T-helper 2 cell treated with Interferon-gamma antibody and Interleukin-4, amounts not matched to agents 100 ng/mL and 5 ng/mL, for 36 hours (primary cell): ENCODE results near the gene CDH23. TPM values are rescaled to one million over a fixed set of nuclear protein-coding genes. Genes with fewer than 3 reads are reported as not detected.

Source experiments
- intact Hi-C: fragments of 100-400 bp; cut with micrococcal nuclease; formaldehyde crosslinking; loops from one replicate; pipeline ENCODE4 v1.15.1; 2023
- total RNA-seq: library from RNA; stranded (reverse); gene quantifications from 2 replicates; pipeline ENCODE4 v1.2.3, GENCODE V29; 2022

Gene CDH23
- total RNA-seq, 1 donor from 2014 or later = 4.2 TPM

DNA sequence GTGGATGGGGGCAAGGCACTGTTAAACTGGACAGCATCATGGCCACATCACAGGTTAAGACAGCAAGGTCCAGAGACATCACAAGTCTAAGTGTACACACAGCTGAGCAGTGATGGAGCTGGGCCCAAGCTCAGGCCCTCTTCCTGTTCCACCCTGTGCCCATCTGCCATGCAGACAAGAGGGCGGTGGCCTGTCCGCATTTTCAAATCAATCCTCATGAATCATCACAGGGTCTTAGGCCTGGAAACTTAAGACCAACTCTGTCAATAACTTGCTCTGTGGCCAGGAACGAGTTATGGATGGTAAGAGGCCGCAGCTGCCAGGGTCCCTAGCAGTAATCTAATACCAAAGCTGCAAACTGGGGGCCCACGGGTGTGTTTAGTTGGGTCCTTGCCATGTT is 319.7 kb downstream of the CDH23 start:
- intact Hi-C loops = no loop called here

- intact Hi-C loops = no loop called here
These were observed 320.3 kb downstream of the CDH23 start for GRCh38 chr10:71717056-71717455.

DNA sequence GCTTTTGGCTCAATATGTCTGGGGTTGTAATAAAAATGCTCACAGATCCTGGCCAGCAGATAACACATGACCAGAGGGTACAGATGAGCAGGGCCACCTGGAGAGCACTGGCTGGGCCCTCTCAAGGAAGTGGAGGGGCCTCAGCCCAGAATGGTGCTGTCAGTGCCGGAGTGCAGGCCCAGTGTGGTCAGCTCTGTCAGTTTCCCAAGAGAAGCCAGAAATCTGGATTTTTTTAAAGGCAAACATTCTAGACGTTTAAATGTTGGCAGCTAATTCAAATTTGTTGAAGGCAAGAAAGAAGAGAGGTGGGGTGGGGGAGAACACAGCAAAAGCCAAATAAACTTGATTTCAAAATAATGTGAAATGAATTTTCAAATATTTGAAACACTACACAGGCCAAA is 320.8 kb downstream of the CDH23 start:
- intact Hi-C loops = no loop called here

DNA sequence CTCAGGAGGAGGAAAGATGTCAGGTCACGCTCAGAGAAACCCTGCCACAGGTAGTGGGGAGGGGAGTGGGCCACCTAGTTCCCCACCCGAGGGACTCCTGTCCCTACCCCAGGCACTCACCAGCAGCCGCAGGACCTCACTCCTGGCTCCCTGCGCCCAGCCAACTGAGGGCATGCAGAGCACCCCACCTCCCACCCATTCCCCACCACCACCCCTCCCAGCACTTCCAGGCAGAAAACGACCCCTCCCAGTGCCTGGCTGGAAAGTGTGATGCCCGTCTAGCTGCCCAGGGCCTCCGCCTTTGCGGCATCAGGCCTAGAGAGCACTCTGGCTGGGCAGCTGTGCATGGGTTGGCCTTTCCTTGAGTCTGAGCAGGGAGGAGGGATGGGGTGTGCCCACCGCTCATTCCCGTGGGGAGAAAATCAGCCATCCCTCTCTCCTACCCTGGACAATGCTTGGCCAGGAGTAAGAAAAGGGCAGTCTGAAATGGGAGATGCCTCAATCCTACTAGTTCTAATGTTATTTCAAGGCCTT is 321.5 kb downstream of the CDH23 start:
- intact Hi-C loops = no loop called here

- intact Hi-C loops = no loop called here
These were observed 322.3 kb downstream of the CDH23 start for GRCh38 chr10:71719042-71719441.

GRCh38 chr10:71719464-71720201 is 322.9 kb downstream of the CDH23 start, which contains the start of gene C10orf105:
C10orf105 (minus strand) TSS chr10:71719778; CDS start chr10:71716337, 3,441 bp downstream.
- intact Hi-C loops = no loop called here

- intact Hi-C loops = no loop called here
These were observed 323.6 kb downstream of the CDH23 start for GRCh38 chr10:71720288-71720687.

DNA sequence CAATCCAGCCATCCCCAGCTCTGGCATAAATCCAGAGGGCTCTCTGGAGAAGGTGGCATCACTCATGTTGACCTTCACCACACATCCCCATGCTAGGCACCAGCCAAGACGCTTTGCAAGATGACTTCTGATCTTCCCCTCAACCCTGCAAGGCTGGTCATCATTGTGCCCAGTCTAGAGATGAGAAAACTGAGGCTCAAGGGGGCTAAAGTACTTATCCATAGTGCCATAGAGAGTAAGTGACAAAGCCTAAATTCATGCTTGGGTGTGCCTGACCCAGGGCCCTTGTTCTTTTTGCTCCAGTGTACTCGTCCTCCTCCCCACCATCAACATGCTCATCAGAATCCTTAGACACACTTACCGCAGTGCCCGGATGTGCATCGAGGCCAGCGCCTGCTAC is 324.6 kb downstream of the CDH23 start:
- intact Hi-C loops = no loop called here

DNA sequence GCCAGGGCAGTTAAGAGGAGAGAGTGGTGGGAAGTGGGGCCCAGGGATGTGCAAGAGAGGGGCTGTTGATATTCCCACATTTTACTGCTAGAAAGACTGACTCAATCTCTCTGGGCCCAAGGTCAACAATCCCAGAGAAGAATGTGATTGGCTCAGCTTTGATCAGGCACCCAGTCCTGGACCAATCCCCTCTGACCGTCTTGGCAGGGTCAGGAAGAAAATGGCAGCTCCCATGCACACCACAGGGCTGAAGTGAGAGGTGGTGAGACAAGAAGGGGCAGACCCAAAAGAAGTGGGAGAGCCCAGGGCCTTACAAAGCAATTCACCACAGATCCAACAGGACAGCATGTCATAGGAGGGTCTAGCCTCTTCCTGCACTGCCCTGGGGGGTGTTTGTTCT is 326.1 kb downstream of the CDH23 start:
- intact Hi-C loops = no loop called here

GRCh38 chr10:71723311-71723710 is 326.6 kb downstream of the CDH23 start:
- intact Hi-C loops = no loop called here

DNA sequence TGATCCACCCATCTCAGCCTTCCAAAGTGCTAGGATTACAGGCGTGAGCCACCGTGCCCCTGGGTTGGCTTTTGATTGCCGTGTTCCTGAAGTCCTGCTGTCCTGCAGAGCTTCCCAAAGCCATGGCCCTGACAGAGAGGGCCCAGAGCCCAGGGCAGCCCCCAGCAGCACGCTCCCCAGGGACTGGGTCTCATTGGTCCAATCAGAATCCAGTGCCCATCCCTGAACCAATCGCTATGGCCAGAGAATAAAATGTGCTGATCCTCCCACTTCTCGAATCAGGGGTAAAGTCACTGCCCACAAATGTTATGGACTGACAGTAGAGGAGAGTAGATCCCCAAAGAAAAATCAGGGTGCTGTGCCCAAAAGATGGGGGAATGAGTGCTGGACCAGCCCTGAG is 327.8 kb downstream of the CDH23 start:
- intact Hi-C loops = no loop called here

DNA sequence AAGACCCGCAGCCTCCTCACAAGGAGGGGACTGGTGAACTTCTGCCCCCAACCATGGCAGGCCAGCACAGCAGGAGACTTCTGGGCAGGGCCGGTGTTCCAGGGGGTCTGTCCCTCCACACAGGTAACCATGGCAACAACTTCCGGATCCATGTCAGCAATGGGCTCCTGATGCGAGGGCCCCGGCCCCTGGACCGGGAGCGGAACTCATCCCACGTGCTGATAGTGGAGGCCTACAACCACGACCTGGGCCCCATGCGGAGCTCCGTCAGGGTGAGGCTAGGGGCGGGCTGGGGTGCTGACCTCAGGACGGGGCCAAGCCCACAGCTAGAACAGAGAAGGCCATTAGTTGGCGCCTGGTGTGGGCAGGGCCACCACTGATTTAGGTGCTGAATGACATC is 328.5 kb downstream of the CDH23 start:
- intact Hi-C loops = loop anchor here (5.0 kb wide), 1 partner anchor 87 kb away; no protein-coding TSS in a partner anchor

DNA sequence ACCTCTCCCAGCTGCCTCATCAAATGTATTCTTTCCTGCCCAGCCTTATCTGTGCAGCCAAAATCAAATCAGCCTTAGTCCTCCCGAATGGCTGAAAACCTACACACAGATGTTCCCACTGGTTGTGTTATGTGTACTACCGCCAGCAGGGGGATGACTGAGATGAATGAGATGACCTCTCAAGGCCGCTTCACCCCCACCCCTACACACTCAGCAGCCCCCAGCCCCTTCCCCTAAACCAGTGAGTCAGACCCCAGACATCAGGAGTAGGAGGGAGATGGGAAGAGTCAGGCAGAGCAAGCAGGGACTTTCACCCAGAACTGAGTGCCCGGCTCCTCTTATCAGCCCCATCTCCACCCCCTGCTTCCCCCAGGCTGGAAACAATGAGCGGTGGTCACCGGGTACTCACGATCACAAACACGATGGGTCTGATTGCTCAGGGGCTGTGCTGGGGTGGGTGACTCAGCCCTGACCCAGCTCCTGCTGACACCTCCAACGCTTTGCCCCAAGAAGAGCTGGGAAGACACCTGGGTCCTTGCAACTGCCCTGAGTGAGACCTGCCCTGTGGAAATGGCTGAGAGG is 329.4 kb downstream of the CDH23 start:
- intact Hi-C loops = loop anchor here (1.0 to 5.0 kb wide), 4 partner anchors 15 to 86 kb away; partner anchors contain the start of gene VSIR

DNA sequence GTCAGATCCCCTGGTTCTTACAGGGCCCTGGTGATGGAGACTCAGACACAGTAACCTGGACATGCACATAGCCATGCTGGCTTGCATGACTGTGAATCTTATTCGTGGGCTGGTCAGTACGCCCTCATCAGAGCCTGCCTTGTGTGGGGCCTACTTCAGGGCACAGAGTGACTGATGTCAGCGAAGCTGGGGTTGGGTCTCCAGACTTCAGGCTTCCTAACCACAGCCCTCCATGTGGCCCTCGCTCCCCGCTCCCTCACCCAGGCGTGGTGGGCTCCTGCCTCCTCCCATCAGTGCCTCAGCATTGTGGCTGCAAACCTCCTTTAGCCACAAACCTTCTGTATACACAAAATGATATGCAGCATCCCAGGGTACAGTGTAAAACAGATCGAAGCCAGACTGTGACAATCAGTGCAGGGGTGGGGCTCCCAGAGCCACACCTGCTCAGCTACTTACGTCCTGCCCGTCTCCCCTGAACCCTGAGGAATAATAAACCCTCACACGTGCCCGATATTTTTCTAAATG is 329.9 kb downstream of the CDH23 start:
- intact Hi-C loops = loop anchor here (1.0 to 5.0 kb wide), 8 partner anchors 10 to 86 kb away; partner anchors contain the start of gene VSIR

- intact Hi-C loops = loop anchor here (1.0 to 5.0 kb wide), 7 partner anchors 9 to 85 kb away; no protein-coding TSS in a partner anchor
These were observed 330.5 kb downstream of the CDH23 start for GRCh38 chr10:71727105-71727737.

DNA sequence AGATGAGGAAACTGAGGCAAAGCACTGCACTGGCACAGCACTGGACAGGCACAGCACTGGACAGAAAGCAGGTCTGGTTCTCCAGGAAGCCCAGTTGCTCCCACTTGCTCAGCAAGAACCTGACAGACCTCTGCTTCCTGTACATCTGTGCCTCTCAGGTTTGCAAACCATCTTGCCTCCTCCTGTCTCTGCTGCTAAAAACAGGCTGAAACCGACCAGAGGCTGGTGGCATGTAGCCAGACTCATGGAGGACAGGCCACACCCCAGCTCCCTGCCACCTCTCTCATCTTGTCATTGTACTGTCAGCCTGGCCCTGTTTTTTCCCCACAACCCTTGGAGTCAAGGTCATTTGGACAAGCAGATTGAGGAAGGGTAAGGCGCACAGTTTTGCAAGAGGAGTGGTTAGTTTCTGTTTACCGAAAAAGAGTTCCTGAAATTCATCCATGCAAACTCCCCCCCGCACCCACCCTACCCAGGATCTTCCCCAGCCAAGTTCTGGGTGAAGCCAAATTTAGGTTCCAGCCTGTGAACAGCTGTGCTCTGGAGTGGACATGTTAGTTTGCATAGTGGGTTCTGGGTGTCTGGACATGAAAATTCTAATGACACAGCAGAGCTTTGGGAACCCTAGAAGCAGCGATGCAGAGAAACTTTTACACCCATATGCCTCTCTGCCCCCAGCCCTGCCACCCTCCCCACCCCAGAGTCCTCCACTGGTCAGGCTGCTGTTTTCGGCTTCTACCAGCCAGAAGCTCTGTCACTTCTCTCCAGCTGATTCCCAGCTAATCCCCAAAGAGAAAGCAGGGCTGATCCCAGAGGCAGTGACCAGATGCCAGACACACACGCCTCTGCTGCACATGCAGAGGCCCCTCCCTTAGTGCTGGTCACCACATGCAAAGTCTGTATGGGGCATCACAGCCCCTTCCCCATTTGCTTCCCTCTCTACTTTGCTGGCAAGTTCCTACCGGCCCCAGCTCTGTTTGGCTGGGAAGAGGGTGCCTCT is 331.3 kb downstream of the CDH23 start:
- intact Hi-C loops = loop anchor here (1.0 to 5.0 kb wide), 7 partner anchors 8 to 84 kb away; no protein-coding TSS in a partner anchor

- intact Hi-C loops = loop anchor here (5.0 kb wide), 1 partner anchor 83 kb away; no protein-coding TSS in a partner anchor
These were observed 332.5 kb downstream of the CDH23 start for GRCh38 chr10:71729161-71729636.

- intact Hi-C loops = no loop called here
These were observed 335.1 kb downstream of the CDH23 start for GRCh38 chr10:71731791-71732190.

DNA sequence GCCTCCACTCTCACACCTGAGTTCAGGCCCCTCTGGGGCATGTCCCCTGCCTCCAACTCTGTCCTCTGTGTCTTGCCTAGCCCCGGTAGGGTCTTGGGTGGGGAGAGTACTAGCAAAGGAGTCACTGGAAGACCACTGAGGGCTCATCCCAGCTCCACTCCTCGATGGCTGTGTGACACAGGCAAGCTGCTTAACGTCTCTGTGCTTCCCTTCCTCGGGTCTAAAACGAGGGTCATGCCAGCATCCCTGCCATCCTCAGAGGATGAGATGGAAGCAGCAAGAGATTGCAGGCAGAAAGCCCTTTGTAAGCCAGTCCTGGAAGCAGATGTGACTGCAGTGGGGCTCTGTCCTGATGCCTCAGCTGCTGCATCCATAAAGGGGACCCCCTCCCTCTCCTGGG is 338.1 kb downstream of the CDH23 start:
- intact Hi-C loops = no loop called here
